ENCODE results near the gene FIG4. TPM values are rescaled to one million over a fixed set of nuclear protein-coding genes. Genes with fewer than 3 reads are reported as not detected.

FIG4 gene
- total RNA-seq, 1 experiment from 2014 or later = 7.3 TPM

DNA sequence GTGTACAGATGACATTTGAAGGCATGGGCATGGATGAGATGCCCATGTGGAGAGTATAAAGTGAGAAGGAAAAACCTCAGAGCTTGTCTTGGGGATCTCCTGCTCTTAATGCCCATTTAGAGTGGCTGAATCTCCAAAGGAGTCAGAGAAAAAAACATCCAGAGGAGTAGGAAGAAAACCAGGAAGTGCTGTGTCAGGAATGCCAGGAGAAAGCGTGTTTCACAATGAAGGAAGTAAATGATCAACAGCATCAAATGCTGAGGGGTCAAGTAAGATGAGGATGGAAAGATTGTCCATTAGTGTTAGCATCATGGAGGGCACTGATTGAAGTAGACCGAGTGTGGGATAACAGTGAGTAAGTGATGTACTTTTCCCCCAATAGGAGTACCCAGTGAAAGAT is 56.1 kb downstream of the FIG4 start:
- Mint-ChIP-seq H3K4me3 (ENCODE audit: unreplicated experiment) (no peak overlapping the region), H3K27me3 (ENCODE audit: insufficient read depth, unreplicated experiment) (no peaks in the 10 kb centered on the region), H3K9me3 (ENCODE audit: unreplicated experiment) (no peaks in the 10 kb centered on the region), H3K27ac (ENCODE audit: unreplicated experiment) (no peak overlapping the region), H3K4me1 (ENCODE audit: low read depth, unreplicated experiment) (no peaks in the 10 kb centered on the region), H3K36me3 (ENCODE audit: insufficient read depth, unreplicated experiment) (no peaks in the 10 kb centered on the region)
- Histone ChIP-seq H3K4me1 (no peaks in the 10 kb centered on the region), H3K36me3 (ENCODE audit: control insufficient read depth, insufficient read depth, low read length) (no peaks in the 10 kb centered on the region), H3K9me3 (no peaks in the 10 kb centered on the region), H3K27me3 (replicated peaks; ENCODE audit: control insufficient read depth, insufficient read depth, low read length) (no peaks in the 10 kb centered on the region), H3K4me3 (ENCODE audit: low read depth, low read length) (no peak overlapping the region)
- intact Hi-C loops (cut with micrococcal nuclease; ENCODE audit: unreplicated experiment) = no loop called here
- no peak for DNase-seq
- TF ChIP-seq CTCF (IDR thresholded peaks at IDR 0.05; ENCODE audit: insufficient read depth in 1 of 2, low read depth in 1 of 2, low read length in 1 of 2, severe bottlenecking in 1 of 2, unreplicated experiment in 1 of 2) = no peak
- ChIA-PET POLR2A (no interaction called here), CTCF (no interaction called here)
- BruUV-seq (replicated peaks) = no TSS peak

DNA sequence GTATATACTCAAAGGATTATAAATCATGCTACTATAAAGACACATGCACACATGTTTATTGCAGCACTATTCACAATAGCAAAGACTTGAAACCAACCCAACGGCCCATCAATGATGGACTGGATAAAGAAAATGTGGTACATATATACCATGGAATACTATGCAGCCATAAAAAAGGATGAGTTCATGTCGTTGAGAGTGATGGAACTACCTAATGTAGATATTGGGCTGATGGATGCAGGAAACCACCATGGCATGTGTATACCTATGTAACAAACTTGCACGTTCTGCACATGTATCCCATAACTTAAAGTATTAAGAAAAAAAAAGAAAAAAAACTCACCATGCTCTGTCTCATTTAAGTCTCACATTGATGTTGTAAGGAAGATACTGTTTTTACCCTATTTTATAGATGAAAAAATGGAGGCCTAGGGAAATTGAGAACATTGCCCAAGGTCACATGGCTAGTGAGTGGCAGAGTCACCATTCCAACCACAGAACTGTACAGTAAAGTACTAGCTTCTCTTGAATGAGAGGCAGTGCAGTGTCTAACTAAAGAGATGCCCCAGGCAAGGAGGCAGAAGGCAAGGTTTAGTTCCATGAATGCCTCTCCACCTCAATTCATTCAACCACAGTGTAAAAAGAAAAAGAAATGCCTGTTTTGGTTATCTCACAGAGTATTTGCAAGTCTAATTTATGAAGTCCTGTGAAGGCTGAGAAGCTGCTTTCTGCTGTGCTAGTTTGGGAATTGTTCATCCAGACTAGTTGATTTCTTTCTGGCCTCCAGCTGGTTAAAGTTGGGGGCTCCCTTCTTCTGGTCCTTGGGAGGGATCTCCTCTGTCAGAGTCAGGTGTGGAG is 68.2 kb downstream of the FIG4 start:
- Mint-ChIP-seq H3K4me1 (ENCODE audit: low read depth, unreplicated experiment) (no peaks in the 10 kb centered on the region), H3K9me3 (ENCODE audit: unreplicated experiment) (peaks cover 15% of the 10 kb centered on the region), H3K36me3 (ENCODE audit: insufficient read depth, unreplicated experiment) (no peaks in the 10 kb centered on the region), H3K4me3 (ENCODE audit: unreplicated experiment) (no peak overlapping the region), H3K27ac (ENCODE audit: unreplicated experiment) (no peak overlapping the region), H3K27me3 (ENCODE audit: insufficient read depth, unreplicated experiment) (no peaks in the 10 kb centered on the region)
- no peak for TF ChIP-seq CTCF (IDR thresholded peaks at IDR 0.05; ENCODE audit: insufficient read depth in 1 of 2, low read depth in 1 of 2, low read length in 1 of 2, severe bottlenecking in 1 of 2, unreplicated experiment in 1 of 2)
- CTCF ChIA-PET = no interaction called here
- POLR2A ChIA-PET = no interaction called here
- H3K4me3 ChIP-seq (ENCODE audit: low read depth, low read length) = no peak overlapping the region
- intact Hi-C loops (cut with micrococcal nuclease; ENCODE audit: unreplicated experiment) = no loop called here
- DNase-seq = no peak
- no peaks in the 10 kb centered on the region for H3K36me3 ChIP-seq (ENCODE audit: control insufficient read depth, insufficient read depth, low read length)
- no peaks in the 10 kb centered on the region for H3K4me1 ChIP-seq
- no peaks in the 10 kb centered on the region for H3K27me3 ChIP-seq (replicated peaks; ENCODE audit: control insufficient read depth, insufficient read depth, low read length)
- H3K9me3 ChIP-seq = no peaks in the 10 kb centered on the region
- BruUV-seq (replicated peaks) = no TSS peak

- H3K27ac Mint-ChIP-seq (ENCODE audit: unreplicated experiment) = no peak overlapping the region
- ChIA-PET CTCF (no interaction called here), POLR2A (no interaction called here)
- H3K27me3 ChIP-seq (replicated peaks; ENCODE audit: control insufficient read depth, insufficient read depth, low read length) = no peaks in the 10 kb centered on the region
- H3K4me3 Mint-ChIP-seq (ENCODE audit: unreplicated experiment) = no peak overlapping the region
- no peaks in the 10 kb centered on the region for H3K9me3 ChIP-seq
- no peaks in the 10 kb centered on the region for H3K27me3 Mint-ChIP-seq (ENCODE audit: insufficient read depth, unreplicated experiment)
- H3K4me3 ChIP-seq (ENCODE audit: low read depth, low read length) = no peak overlapping the region
- H3K4me1 ChIP-seq = no peaks in the 10 kb centered on the region
- no peak for DNase-seq
- intact Hi-C loops (cut with micrococcal nuclease; ENCODE audit: unreplicated experiment) = no loop called here
- H3K4me1 Mint-ChIP-seq (ENCODE audit: low read depth, unreplicated experiment) = no peaks in the 10 kb centered on the region
- peaks cover 15% of the 10 kb centered on the region for H3K9me3 Mint-ChIP-seq (ENCODE audit: unreplicated experiment)
- no peaks in the 10 kb centered on the region for H3K36me3 Mint-ChIP-seq (ENCODE audit: insufficient read depth, unreplicated experiment)
- no peak for TF ChIP-seq CTCF (IDR thresholded peaks at IDR 0.05; ENCODE audit: insufficient read depth in 1 of 2, low read depth in 1 of 2, low read length in 1 of 2, severe bottlenecking in 1 of 2, unreplicated experiment in 1 of 2)
- BruUV-seq (replicated peaks) = no TSS peak
- H3K36me3 ChIP-seq (ENCODE audit: control insufficient read depth, insufficient read depth, low read length) = no peaks in the 10 kb centered on the region
Measured at GRCh38 chr6:109760208-109760607, 69.1 kb downstream of the FIG4 start.

Data from Caco-2 (cell line).